SK-N-SH treated with all-trans-retinoic acid at 6 μM for 48 hours (cell line): ENCODE measurements around the gene ZDHHC5.

ENCODE experiments used
- ATAC-seq: fragments of 200-7000 bp; cut with Tn5 transposase; 3 replicates; pipeline ENCODE4 v1.9.1; 2020; ENCODE audit warnings: mild to moderate bottlenecking, moderate library complexity
- ARNTL ChIP-seq: fragments of 450-650 bp; formaldehyde crosslinking; IDR thresholded peaks from 2 replicates; pipeline ENCODE4 v1.5.0; 2020; ENCODE audit warnings: low read depth, mild to moderate bottlenecking, moderate library complexity, borderline replicate concordance
- BACH2 ChIP-seq: fragments of 250-450 bp; sonication (Bioruptor Pico); IDR thresholded peaks from 2 replicates; pipeline ENCODE4 v1.9.0; 2021; ENCODE audit warnings: mild to moderate bottlenecking, borderline replicate concordance
- CSDC2 ChIP-seq: fragments of 250-450 bp; sonication (Bioruptor Pico); IDR thresholded peaks from 2 replicates; pipeline ENCODE4 v1.5.0; 2020; ENCODE audit warnings: mild to moderate bottlenecking, moderate library complexity
- ESRRG ChIP-seq: fragments of 250-450 bp; sonication (Bioruptor Pico); IDR thresholded peaks from 2 replicates; pipeline ENCODE4 v1.6.1; 2021; ENCODE audit warnings: mild to moderate bottlenecking
- GLIS3 ChIP-seq: fragments of 250-450 bp; sonication (Bioruptor Pico); IDR thresholded peaks from 2 replicates; pipeline ENCODE4 v1.5.0; 2020; ENCODE audit warnings: mild to moderate bottlenecking, moderate library complexity
- ISL1 ChIP-seq: fragments of 250-450 bp; sonication (Bioruptor Pico); IDR thresholded peaks from 2 replicates; pipeline ENCODE4 v2.1.2; 2022; ENCODE audit warnings: mild to moderate bottlenecking, moderate library complexity
- OSR1 ChIP-seq: fragments of 250-450 bp; sonication (Bioruptor Pico); IDR thresholded peaks from 2 replicates; pipeline ENCODE4 v1.8.0; 2022; ENCODE audit warnings: moderate library complexity, mild to moderate bottlenecking, inconsistent platforms
- PPARA ChIP-seq: fragments of 250-450 bp; sonication (Bioruptor Pico); IDR thresholded peaks from 2 replicates; pipeline ENCODE4 v1.5.0; 2020; ENCODE audit warnings: mild to moderate bottlenecking, borderline replicate concordance
- SNAI2 ChIP-seq: fragments of 250-450 bp; sonication (Bioruptor Pico); IDR thresholded peaks from 2 replicates; pipeline ENCODE4 v1.5.0; 2020; ENCODE audit warnings: mild to moderate bottlenecking, moderate library complexity
- TOX ChIP-seq: fragments of 250-450 bp; sonication (Bioruptor Pico); IDR thresholded peaks from 2 replicates; pipeline ENCODE4 v1.8.0; 2021; ENCODE audit warnings: mild to moderate bottlenecking, moderate library complexity, borderline replicate concordance
- ZFP3 ChIP-seq: fragments of 250-450 bp; sonication (Bioruptor Pico); IDR thresholded peaks from 2 replicates; pipeline ENCODE4 v1.5.0; 2020; ENCODE audit warnings: mild to moderate bottlenecking, moderate library complexity
- ZNF70 ChIP-seq: fragments of 450-650 bp; formaldehyde crosslinking; IDR thresholded peaks from 2 replicates; pipeline ENCODE4 v1.5.0; 2020; ENCODE audit warnings: mild to moderate bottlenecking, moderate library complexity
- TF ChIP-seq, protein P1 (sequence below): fragments of 250-450 bp; sonication (Bioruptor Pico); IDR thresholded peaks from 2 replicates; pipeline ENCODE4 v1.8.0; 2021; ENCODE audit warnings: low read depth, mild to moderate bottlenecking, moderate library complexity, borderline replicate concordance
- TF ChIP-seq, protein P2 (sequence below): fragments of 250-450 bp; sonication (Bioruptor Pico); IDR thresholded peaks from 2 replicates; pipeline ENCODE4 v1.8.0; 2020; ENCODE audit warnings: mild to moderate bottlenecking, moderate library complexity, borderline replicate concordance
- TF ChIP-seq, protein P3 (sequence below): fragments of 250-450 bp; sonication (Bioruptor Pico); IDR thresholded peaks from 2 replicates; pipeline ENCODE4 v1.5.0; 2020; ENCODE audit warnings: mild to moderate bottlenecking, moderate library complexity
- TF ChIP-seq, protein P4 (sequence below): fragments of 250-450 bp; sonication (Bioruptor Pico); IDR thresholded peaks from 2 replicates; pipeline ENCODE4 v1.5.1; 2020; ENCODE audit warnings: low read depth, mild to moderate bottlenecking, moderate library complexity

ZDHHC5 gene

DNA sequence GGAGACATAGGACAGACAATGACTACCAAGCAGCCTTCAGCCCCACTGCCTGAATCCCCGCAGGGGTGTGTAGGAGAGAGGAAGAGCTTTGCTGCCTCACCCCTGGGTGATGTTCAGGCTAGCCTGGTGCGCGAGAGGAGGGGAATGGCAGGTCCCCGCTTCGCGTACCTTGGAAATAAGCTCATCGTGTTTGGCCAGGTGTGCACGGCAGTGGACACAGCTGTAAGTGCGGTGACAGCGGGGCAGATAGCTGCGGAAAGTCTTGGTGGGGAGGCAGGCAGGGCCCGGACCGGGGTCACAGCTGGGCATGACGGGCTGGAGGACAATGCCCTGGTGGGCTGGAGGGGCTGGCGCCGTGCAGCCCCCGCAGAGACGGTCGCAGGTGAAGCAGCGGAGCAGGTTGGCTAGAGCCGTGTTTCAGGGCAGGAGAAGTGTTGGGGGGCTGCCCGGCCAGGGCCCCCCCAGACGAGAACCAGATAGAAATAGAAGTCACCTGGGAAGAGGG, 21.1 kb upstream of the ZDHHC5 start (continued):
- TF ChIP-seq ARNTL (CRISPR knock-in tag) (no peak), ISL1 (no peak), SNAI2 (CRISPR knock-in tag) (no peak), PPARA (no peak)
- TF ChIP-seq, protein P1, sequence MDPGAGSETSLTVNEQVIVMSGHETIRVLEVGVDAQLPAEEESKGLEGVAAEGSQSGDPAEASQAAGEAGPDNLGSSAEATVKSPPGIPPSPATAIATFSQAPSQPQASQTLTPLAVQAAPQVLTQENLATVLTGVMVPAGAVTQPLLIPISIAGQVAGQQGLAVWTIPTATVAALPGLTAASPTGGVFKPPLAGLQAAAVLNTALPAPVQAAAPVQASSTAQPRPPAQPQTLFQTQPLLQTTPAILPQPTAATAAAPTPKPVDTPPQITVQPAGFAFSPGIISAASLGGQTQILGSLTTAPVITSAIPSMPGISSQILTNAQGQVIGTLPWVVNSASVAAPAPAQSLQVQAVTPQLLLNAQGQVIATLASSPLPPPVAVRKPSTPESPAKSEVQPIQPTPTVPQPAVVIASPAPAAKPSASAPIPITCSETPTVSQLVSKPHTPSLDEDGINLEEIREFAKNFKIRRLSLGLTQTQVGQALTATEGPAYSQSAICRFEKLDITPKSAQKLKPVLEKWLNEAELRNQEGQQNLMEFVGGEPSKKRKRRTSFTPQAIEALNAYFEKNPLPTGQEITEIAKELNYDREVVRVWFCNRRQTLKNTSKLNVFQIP (CRISPR knock-in tag): no peak

DNA sequence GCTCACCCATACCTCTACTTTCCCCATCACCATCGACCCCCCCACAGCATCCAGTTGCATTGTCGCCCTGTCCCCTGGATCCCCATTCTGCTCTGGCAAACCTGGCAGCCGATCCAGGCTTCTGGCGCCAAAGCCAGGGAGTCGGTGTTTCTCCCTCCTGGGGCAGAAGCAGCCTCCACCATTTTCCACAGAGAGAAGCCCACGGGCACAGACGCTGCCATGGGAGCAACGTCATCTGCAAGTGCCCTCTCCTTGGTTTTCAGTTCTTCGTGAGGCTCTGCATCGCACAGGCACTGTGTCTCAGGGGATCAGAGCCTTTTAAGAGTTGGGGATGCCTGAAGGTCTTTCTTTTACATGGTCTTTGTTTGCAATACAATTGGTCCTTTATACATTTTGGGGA, 20.5 kb upstream of the ZDHHC5 start:
- TF ChIP-seq TOX (CRISPR knock-in tag) (no peak), GLIS3 (peak; percentile 4; the same call in 1 of the 2 replicates)
- no peak for ATAC-seq

DNA sequence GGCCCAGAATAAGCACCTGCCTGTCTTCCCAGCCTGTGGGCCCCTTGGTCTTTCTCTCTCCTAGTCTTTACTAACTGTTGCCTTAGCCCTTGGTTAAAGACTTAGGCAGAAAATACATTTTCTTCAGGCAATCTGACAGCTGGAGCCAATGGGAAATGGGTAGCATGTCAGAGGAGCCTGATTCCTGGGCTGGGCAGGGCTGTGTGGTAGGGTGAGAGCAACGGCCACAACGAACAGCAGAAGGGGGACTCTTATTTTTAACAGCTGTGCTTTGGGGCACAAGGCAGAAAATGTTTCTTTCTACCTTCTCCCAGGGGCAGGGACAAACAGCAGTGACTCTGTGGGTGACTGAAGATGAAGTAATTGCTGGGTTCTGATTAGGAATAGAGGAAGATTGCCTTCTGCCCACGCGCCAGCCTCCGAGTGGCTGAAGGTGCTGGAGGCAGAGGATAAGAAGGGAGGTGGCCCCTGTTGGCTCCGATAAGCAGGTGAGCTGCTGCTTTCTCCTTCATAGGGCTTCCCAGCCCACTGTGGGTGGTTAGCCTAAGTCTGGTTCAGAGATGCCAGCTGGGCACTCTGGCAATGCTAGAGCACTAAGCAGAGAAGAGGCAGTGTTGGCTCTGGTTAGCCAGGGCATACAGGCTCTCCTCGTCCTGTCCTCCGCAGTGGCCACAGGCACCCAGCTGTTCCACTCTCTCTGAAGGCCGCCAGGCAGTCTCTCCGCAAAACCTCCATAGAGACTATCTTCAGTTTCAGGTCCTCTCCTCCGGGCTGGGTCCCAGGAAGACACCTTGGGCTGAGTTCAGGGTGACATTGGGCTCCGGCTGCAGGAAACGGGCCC, 19.7 kb upstream of the ZDHHC5 start:
- ATAC-seq: peak; percentile 40
- TF ChIP-seq ZNF70 (CRISPR knock-in tag): no peak
- no peak for TF ChIP-seq ARNTL (CRISPR knock-in tag)
- no peak for TF ChIP-seq ESRRG
- TF ChIP-seq, protein P1 (CRISPR knock-in tag): no peak
- no peak for TF ChIP-seq CSDC2 (CRISPR knock-in tag)
- TF ChIP-seq, protein P2, sequence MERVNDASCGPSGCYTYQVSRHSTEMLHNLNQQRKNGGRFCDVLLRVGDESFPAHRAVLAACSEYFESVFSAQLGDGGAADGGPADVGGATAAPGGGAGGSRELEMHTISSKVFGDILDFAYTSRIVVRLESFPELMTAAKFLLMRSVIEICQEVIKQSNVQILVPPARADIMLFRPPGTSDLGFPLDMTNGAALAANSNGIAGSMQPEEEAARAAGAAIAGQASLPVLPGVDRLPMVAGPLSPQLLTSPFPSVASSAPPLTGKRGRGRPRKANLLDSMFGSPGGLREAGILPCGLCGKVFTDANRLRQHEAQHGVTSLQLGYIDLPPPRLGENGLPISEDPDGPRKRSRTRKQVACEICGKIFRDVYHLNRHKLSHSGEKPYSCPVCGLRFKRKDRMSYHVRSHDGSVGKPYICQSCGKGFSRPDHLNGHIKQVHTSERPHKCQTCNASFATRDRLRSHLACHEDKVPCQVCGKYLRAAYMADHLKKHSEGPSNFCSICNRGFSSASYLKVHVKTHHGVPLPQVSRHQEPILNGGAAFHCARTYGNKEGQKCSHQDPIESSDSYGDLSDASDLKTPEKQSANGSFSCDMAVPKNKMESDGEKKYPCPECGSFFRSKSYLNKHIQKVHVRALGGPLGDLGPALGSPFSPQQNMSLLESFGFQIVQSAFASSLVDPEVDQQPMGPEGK (CRISPR knock-in tag): no peak
- no peak for TF ChIP-seq OSR1 (CRISPR knock-in tag)
- no peak for TF ChIP-seq ISL1
- TF ChIP-seq ZFP3 (CRISPR knock-in tag): no peak
- TF ChIP-seq SNAI2 (CRISPR knock-in tag): no peak
- TF ChIP-seq, protein P3, sequence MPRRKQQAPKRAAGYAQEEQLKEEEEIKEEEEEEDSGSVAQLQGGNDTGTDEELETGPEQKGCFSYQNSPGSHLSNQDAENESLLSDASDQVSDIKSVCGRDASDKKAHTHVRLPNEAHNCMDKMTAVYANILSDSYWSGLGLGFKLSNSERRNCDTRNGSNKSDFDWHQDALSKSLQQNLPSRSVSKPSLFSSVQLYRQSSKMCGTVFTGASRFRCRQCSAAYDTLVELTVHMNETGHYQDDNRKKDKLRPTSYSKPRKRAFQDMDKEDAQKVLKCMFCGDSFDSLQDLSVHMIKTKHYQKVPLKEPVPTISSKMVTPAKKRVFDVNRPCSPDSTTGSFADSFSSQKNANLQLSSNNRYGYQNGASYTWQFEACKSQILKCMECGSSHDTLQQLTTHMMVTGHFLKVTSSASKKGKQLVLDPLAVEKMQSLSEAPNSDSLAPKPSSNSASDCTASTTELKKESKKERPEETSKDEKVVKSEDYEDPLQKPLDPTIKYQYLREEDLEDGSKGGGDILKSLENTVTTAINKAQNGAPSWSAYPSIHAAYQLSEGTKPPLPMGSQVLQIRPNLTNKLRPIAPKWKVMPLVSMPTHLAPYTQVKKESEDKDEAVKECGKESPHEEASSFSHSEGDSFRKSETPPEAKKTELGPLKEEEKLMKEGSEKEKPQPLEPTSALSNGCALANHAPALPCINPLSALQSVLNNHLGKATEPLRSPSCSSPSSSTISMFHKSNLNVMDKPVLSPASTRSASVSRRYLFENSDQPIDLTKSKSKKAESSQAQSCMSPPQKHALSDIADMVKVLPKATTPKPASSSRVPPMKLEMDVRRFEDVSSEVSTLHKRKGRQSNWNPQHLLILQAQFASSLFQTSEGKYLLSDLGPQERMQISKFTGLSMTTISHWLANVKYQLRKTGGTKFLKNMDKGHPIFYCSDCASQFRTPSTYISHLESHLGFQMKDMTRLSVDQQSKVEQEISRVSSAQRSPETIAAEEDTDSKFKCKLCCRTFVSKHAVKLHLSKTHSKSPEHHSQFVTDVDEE (CRISPR knock-in tag): no peak
- TF ChIP-seq, protein P4, sequence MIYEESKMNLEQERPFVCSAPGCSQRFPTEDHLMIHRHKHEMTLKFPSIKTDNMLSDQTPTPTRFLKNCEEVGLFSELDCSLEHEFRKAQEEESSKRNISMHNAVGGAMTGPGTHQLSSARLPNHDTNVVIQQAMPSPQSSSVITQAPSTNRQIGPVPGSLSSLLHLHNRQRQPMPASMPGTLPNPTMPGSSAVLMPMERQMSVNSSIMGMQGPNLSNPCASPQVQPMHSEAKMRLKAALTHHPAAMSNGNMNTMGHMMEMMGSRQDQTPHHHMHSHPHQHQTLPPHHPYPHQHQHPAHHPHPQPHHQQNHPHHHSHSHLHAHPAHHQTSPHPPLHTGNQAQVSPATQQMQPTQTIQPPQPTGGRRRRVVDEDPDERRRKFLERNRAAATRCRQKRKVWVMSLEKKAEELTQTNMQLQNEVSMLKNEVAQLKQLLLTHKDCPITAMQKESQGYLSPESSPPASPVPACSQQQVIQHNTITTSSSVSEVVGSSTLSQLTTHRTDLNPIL (CRISPR knock-in tag): no peak
- TF ChIP-seq BACH2 (CRISPR knock-in tag): no peak
- no peak for TF ChIP-seq PPARA
- no peak for TF ChIP-seq GLIS3
